Liver (tissue), 9 donors: ENCODE data around the gene NOVA2. TPM values are rescaled to one million over a fixed set of nuclear protein-coding genes. Genes with fewer than 3 reads are reported as not detected.

ENCODE experiments used
- DNase-seq: peaks from one replicate; pipeline ENCODE4 v3.0.0-alpha.2; 2017; ENCODE audit warnings: low spot score
- H3K27ac ChIP-seq, 2 donors: one replicate each; pipeline ENCODE4 v1.7.0; 2013; ENCODE audit warnings: inconsistent platforms in 2 of 2, low read length in 2 of 2, control low read depth in 1 of 2, low read depth in 1 of 2, mild to moderate bottlenecking in 1 of 2
- H3K27me3 ChIP-seq, 4 donors: one replicate each; pipeline versions ENCODE4 v1.6.1 to v1.7.0; 2013; ENCODE audit warnings: low read length in 3 of 4, inconsistent platforms in 1 of 4, mild to moderate bottlenecking in 1 of 4, moderate library complexity in 1 of 4; ENCODE audit not compliant: control insufficient read depth in 4 of 4, insufficient read depth in 4 of 4
- H3K36me3 ChIP-seq, 4 donors: one replicate each; pipeline versions ENCODE4 v1.6.1 to v1.7.0; 2013; ENCODE audit warnings: low read length in 3 of 4, mild to moderate bottlenecking in 3 of 4, low read depth in 1 of 4, moderate library complexity in 1 of 4; ENCODE audit not compliant: control insufficient read depth in 4 of 4, insufficient read depth in 3 of 4
- H3K4me1 ChIP-seq, 4 donors: one replicate each; pipeline versions ENCODE4 v1.6.1 to v1.7.0; 2013; ENCODE audit warnings: low read length in 3 of 4, mild to moderate bottlenecking in 3 of 4, moderate library complexity in 1 of 4; ENCODE audit not compliant: control insufficient read depth in 4 of 4, insufficient read depth in 4 of 4
- H3K4me3 ChIP-seq, 3 donors: one replicate each; pipeline versions ENCODE4 v1.6.1 to v1.7.0; 2013; ENCODE audit warnings: low read length in 3 of 3, control low read depth in 1 of 3, low read depth in 1 of 3, mild to moderate bottlenecking in 1 of 3
- H3K9ac ChIP-seq, 2 donors: one replicate each; pipeline ENCODE4 v1.7.0; 2013; ENCODE audit warnings: low read length in 2 of 2, mild to moderate bottlenecking in 2 of 2, moderate library complexity in 2 of 2, control low read depth in 1 of 2, low read depth in 1 of 2
- H3K9me3 ChIP-seq, 4 donors: one replicate each; pipeline versions ENCODE4 v1.6.1 to v1.7.0; 2013; ENCODE audit warnings: low read length in 3 of 4; ENCODE audit not compliant: control insufficient read depth in 4 of 4
- EGR1 ChIP-seq, 2 donors: IDR thresholded peaks; 2 replicates each; pipeline ENCODE4 v1.6.1; 2016 to 2018; ENCODE audit warnings: antibody characterized with exemption in 2 of 2, low read depth in 2 of 2
- FOXA1 ChIP-seq: IDR thresholded peaks from 2 replicates; pipeline ENCODE4 v1.6.1; 2016; ENCODE audit warnings: antibody characterized with exemption
- FOXA2 ChIP-seq: IDR thresholded peaks from 2 replicates; pipeline ENCODE4 v1.6.1; 2016; ENCODE audit warnings: antibody characterized with exemption
- GABPA ChIP-seq, 2 donors: IDR thresholded peaks in 1 of 2; conservative IDR thresholded peaks in 1 of 2; 2 replicates each; pipeline ENCODE4 v1.6.1; 2016; ENCODE audit warnings: antibody characterized with exemption in 2 of 2, mild to moderate bottlenecking in 1 of 2, moderate library complexity in 1 of 2
- HNF4A ChIP-seq, 2 donors: conservative IDR thresholded peaks; 2 replicates each; pipeline ENCODE4 v1.6.1; 2016; ENCODE audit warnings: antibody characterized with exemption in 2 of 2, mild to moderate bottlenecking in 2 of 2
- HNF4G ChIP-seq: IDR thresholded peaks from 2 replicates; pipeline ENCODE4 v1.6.1; 2016; ENCODE audit warnings: antibody characterized with exemption
- JUND ChIP-seq, 2 donors: IDR thresholded peaks; 2 replicates each; pipeline ENCODE4 v1.6.1; 2016; ENCODE audit warnings: antibody characterized with exemption in 2 of 2
- NR2F2 ChIP-seq: IDR thresholded peaks from 2 replicates; pipeline ENCODE4 v1.6.1; 2016; ENCODE audit warnings: antibody characterized with exemption
- RAD21 ChIP-seq, 2 donors: IDR thresholded peaks; 2 replicates each; pipeline ENCODE4 v1.6.1; 2016; ENCODE audit warnings: antibody characterized with exemption in 2 of 2, mild to moderate bottlenecking in 2 of 2
- RXRA ChIP-seq, 2 donors: IDR thresholded peaks; 2 replicates each; pipeline ENCODE4 v1.6.1; 2017 to 2018; ENCODE audit warnings: antibody characterized with exemption in 2 of 2, mild to moderate bottlenecking in 1 of 2
- SP1 ChIP-seq: IDR thresholded peaks from 2 replicates; pipeline ENCODE4 v1.6.1; 2018; ENCODE audit warnings: antibody characterized with exemption, mild to moderate bottlenecking
- TAF1 ChIP-seq: conservative IDR thresholded peaks from 2 replicates; pipeline ENCODE4 v1.6.1; 2016; ENCODE audit warnings: antibody characterized with exemption, mild to moderate bottlenecking
- YY1 ChIP-seq: IDR thresholded peaks from 2 replicates; pipeline ENCODE4 v1.6.1; 2016; ENCODE audit warnings: antibody characterized with exemption, mild to moderate bottlenecking
- whole genome bisulfite sequencing: extraction: QIAGEN DNeasy Blood & Tissue Kit; methylation state at CpG from one replicate; pipeline ENCODE4 v1.1.7; 2013; 5-methylcytosine and 5-hydroxymethylcytosine counted together
- polyA plus RNA-seq, 2 donors: library from polyadenylated mRNA; stranded (reverse) in 1 of 2; unstranded in 1 of 2; fragments of 200-250 nt in 1 of 2; fragments of >200 nt in 1 of 2; fragmentation: Nextera tagmentation in 1 of 2; extraction: Ambion mirVana in 1 of 2; gene quantifications; one replicate each; pipeline versions ENCODE4 v1.2.1 to v1.2.3, GENCODE V29; 2013 to 2015
- total RNA-seq, 2 donors: library from RNA; depleted of rRNA; stranded (reverse); fragments of >200 nt; gene quantifications; one replicate each; pipeline ENCODE4 v1.2.3, GENCODE V29; 2014
- TF ChIP-seq, protein P1 (sequence below): IDR thresholded peaks from 2 replicates; pipeline ENCODE4 v1.6.1; 2016; ENCODE audit warnings: antibody characterized with exemption
- TF ChIP-seq, protein P2 (sequence below): IDR thresholded peaks from 2 replicates; pipeline ENCODE4 v1.6.1; 2016; ENCODE audit warnings: antibody characterized with exemption, mild to moderate bottlenecking
- TF ChIP-seq, protein P3 (sequence below): fragments of 150-350 bp; IDR thresholded peaks from 2 replicates; pipeline ENCODE4 v1.5.1; 2017; ENCODE audit warnings: improper control_type of control experiment, low read depth, low read length; ENCODE audit not compliant: missing input control
- TF ChIP-seq, protein P4 (sequence below): IDR thresholded peaks from 2 replicates; pipeline ENCODE4 v1.6.1; 2016; ENCODE audit warnings: antibody characterized with exemption
- TF ChIP-seq, protein P5 (sequence below): IDR thresholded peaks from 2 replicates; pipeline ENCODE4 v1.6.1; 2016; ENCODE audit warnings: antibody characterized with exemption
- donor health status: healthy.
- donor health status: healthy.
- donor health status: healthy.
- donor health status: healthy.
- donor health status: healthy.

NOVA2 gene
- total and polyA plus RNA-seq, 4 donors: 0.31 to 1.6 (median 0.42) TPM

DNA sequence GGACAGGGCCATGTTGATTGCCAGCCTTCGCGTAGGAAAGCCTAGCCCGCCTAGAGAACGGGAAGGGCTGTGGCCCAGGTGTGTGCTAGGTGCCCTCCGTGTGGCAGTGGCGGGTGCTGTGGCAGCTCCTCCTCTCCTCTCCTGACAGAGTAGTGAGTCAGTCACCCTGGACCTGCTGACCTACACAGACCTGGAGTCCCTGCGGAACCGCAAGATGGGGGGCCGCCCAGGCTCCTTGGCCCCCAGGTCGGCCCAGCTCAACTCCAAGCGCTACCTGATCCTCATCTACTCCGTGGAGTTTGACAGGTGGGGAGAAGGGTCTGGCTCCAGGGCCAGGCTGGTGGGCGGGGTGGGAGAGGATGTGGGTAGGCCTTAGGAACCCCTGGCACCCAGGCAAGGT lies 32.7 kb upstream of the NOVA2 start:
- no peak overlapping the region for H3K27ac ChIP-seq
- H3K9me3 ChIP-seq: no peaks in the 10 kb centered on the region
- peaks cover 0 to 12% (median 4%) of the 10 kb centered on the region in 4 donors for H3K36me3 ChIP-seq
- TF ChIP-seq, protein P1, sequence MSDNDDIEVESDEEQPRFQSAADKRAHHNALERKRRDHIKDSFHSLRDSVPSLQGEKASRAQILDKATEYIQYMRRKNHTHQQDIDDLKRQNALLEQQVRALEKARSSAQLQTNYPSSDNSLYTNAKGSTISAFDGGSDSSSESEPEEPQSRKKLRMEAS: no peak
- H3K4me3 ChIP-seq: no peak overlapping the region
- H3K9ac ChIP-seq: no peak overlapping the region
- 96% methylated on average over 13 of the region's 13 CpGs for WGBS
- H3K27me3 ChIP-seq: no peaks in the 10 kb centered on the region
- no peaks in the 10 kb centered on the region for H3K4me1 ChIP-seq
- no peak for DNase-seq

DNA sequence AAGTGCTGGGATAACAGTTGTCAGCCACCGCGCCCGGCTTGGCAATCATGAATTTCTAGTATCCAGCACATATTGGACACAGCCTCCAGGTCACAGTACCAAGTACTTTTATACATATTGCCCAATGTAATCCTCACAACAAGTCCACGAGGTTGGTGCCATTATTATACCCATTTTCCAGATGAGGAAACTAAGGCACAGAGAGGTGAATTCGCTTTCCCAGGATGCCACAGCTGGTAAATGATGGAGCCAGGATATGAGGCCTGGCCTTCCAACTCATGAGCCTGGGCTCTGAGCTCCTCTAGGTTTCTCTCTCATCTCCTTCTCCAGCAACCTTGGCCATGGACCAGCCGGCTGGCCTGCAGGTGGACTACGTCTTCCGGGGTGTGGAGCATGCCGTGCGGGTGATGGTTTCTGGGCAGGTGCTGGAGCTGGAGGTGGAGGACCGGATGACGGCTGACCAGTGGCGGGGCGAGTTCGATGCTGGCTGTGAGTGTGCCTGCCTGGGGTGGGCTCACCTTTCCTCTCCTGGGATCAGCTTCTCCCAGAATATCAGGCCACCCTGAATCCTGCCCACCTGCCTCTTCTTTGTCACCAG lies 29.1 kb upstream of the NOVA2 start:
- peaks cover 0 to 12% (median 4%) of the 10 kb centered on the region in 4 donors for H3K36me3 ChIP-seq
- DNase-seq: no peak
- TF ChIP-seq EGR1 (IDR thresholded peaks at IDR 0.05; ENCODE audit: low read depth in 2 of 2) (no peak), NR2F2 (no peak), GABPA (IDR thresholded peaks at IDR 0.05 in 1 of 2, conservative IDR thresholded peaks at IDR 0.05 in 1 of 2) (no peak), TAF1 (no peak), RXRA (IDR thresholded peaks at IDR 0.05) (no peak), YY1 (no peak), HNF4A (conservative IDR thresholded peaks at IDR 0.05) (no peak), RAD21 (IDR thresholded peaks at IDR 0.05) (no peak), JUND (IDR thresholded peaks at IDR 0.05) (no peak), FOXA1 (no peak), SP1 (no peak), FOXA2 (no peak), HNF4G (no peak)
- TF ChIP-seq, protein P2, sequence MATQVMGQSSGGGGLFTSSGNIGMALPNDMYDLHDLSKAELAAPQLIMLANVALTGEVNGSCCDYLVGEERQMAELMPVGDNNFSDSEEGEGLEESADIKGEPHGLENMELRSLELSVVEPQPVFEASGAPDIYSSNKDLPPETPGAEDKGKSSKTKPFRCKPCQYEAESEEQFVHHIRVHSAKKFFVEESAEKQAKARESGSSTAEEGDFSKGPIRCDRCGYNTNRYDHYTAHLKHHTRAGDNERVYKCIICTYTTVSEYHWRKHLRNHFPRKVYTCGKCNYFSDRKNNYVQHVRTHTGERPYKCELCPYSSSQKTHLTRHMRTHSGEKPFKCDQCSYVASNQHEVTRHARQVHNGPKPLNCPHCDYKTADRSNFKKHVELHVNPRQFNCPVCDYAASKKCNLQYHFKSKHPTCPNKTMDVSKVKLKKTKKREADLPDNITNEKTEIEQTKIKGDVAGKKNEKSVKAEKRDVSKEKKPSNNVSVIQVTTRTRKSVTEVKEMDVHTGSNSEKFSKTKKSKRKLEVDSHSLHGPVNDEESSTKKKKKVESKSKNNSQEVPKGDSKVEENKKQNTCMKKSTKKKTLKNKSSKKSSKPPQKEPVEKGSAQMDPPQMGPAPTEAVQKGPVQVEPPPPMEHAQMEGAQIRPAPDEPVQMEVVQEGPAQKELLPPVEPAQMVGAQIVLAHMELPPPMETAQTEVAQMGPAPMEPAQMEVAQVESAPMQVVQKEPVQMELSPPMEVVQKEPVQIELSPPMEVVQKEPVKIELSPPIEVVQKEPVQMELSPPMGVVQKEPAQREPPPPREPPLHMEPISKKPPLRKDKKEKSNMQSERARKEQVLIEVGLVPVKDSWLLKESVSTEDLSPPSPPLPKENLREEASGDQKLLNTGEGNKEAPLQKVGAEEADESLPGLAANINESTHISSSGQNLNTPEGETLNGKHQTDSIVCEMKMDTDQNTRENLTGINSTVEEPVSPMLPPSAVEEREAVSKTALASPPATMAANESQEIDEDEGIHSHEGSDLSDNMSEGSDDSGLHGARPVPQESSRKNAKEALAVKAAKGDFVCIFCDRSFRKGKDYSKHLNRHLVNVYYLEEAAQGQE: no peak
- TF ChIP-seq, protein P1: no peak
- TF ChIP-seq, protein P3, sequence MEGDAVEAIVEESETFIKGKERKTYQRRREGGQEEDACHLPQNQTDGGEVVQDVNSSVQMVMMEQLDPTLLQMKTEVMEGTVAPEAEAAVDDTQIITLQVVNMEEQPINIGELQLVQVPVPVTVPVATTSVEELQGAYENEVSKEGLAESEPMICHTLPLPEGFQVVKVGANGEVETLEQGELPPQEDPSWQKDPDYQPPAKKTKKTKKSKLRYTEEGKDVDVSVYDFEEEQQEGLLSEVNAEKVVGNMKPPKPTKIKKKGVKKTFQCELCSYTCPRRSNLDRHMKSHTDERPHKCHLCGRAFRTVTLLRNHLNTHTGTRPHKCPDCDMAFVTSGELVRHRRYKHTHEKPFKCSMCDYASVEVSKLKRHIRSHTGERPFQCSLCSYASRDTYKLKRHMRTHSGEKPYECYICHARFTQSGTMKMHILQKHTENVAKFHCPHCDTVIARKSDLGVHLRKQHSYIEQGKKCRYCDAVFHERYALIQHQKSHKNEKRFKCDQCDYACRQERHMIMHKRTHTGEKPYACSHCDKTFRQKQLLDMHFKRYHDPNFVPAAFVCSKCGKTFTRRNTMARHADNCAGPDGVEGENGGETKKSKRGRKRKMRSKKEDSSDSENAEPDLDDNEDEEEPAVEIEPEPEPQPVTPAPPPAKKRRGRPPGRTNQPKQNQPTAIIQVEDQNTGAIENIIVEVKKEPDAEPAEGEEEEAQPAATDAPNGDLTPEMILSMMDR: no peak
- TF ChIP-seq, protein P4, sequence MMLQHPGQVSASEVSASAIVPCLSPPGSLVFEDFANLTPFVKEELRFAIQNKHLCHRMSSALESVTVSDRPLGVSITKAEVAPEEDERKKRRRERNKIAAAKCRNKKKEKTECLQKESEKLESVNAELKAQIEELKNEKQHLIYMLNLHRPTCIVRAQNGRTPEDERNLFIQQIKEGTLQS: no peak
- TF ChIP-seq, protein P5, sequence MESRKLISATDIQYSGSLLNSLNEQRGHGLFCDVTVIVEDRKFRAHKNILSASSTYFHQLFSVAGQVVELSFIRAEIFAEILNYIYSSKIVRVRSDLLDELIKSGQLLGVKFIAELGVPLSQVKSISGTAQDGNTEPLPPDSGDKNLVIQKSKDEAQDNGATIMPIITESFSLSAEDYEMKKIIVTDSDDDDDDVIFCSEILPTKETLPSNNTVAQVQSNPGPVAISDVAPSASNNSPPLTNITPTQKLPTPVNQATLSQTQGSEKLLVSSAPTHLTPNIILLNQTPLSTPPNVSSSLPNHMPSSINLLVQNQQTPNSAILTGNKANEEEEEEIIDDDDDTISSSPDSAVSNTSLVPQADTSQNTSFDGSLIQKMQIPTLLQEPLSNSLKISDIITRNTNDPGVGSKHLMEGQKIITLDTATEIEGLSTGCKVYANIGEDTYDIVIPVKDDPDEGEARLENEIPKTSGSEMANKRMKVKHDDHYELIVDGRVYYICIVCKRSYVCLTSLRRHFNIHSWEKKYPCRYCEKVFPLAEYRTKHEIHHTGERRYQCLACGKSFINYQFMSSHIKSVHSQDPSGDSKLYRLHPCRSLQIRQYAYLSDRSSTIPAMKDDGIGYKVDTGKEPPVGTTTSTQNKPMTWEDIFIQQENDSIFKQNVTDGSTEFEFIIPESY: no peak
- no peaks in the 10 kb centered on the region for H3K9me3 ChIP-seq
- no peak overlapping the region for H3K9ac ChIP-seq
- no peaks in the 10 kb centered on the region for H3K27me3 ChIP-seq
- H3K27ac ChIP-seq: no peak overlapping the region
- no peak overlapping the region for H3K4me3 ChIP-seq
- 97% methylated on average over 15 of the region's 15 CpGs for WGBS
- H3K4me1 ChIP-seq: peaks cover 0 to 6% (median 0%) of the 10 kb centered on the region in 4 donors
